CD4-positive, alpha-beta T cell treated with Interleukin-12 subunit alpha and Interleukin-12 subunit beta, for 1 hour (primary cell): ENCODE data around the gene IER5L.
"Not testable (repeated sequence)": the region's sequence is repeated elsewhere in the genome, so short reads cannot be mapped to it uniquely, and the experiment has no call there.

ENCODE experiments used
- DNase-seq: peaks from one replicate; pipeline ENCODE4 v3.0.0-alpha.2; 2020

IER5L gene

DNA sequence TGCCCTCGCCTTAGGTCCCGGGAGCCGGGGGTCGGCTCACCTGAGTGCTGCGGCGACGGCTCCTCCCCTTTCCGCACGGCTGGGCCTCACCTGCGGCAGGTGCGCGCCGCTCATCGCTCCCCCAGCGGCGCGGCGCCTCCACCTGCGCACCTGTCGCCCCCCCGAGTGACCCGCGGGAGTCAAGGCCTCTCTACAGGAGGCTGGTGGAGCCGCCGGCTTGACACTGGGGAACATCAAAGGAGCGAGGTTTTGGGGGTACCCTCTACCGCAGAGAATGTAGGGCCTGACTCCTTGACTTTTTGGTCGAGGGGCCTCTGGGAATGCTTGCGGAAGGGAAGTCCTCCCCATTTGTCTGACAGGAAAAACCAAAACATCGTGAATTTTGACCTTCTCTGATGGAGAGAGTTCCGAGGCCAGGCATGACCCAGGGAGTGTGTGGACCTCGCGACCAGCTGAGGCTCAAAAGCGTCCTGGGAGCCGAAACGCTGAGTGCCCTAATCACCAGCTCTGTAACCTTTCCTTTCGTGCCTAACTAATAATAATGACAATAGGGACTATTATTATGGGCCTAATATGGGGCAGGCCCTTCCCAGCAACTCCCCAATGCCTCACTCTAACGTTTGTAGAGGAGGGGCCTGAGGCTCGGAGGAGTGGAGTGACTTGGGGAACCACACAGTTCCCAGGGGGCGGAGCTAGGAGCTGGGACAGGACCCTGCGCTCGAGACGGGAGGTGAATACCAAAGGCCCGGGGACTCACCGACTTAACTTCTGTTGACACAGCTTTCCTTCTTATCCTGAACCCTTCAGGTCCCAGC lies 714 bp upstream of the IER5L start:
- no peak for DNase-seq

DNA sequence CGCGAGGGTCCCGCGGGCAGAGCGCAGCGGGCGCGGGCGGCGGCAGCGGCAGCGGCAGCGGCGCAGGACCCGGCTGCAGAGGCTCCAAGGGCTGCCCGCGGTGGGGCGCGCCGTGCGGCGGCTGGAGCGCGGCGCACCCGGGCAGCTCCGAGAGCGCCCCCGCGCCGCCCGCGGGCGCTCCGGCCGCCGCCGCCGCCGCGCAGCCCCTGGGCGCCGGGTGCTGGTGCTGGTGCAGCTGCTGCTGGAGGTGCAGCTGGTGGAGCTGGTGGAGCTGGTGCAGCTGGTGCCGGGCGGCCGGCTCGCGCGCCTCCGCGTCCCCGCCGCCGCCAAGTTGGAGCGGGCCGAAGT lies 644 bp downstream of the IER5L start:
- DNase-seq, result peak; percentile 41

DNA sequence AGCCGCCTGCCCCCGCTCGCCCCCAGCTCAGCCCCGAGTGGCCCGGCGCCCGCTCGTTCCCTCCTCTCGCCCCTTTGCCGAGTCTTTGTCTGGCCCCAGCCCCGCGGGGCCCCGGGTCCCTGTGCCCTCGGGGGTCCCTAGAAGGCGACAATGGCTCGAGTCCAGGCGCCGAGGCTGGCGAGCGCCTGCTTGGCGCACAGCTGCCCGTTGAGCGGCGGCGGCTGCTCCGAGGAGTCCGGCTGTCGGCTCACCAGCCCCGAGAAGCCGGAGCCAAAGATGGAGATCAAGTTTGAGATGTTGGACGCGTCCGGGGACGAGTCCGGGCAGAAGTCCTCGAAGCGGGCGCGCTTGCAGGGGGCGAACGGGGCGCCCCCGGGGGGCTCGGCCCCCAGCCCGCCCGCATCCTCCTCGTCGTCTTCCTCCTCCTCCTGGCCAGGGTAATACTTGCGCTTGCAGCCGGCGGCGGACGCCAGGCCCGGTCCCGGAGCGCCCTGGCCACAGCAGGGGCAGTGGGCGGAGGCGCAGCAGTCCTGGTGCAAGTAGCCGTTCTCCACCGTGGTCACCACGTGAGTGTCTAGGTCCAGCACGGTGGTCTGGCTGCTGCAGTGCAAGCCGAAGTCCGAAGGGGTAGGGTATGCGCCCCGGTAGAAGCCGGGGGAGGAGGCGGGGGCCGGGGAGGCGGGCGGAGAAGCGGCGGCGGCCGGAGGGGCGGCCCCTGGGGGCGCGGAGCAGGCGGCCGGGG lies 1.2 kb downstream of the IER5L start:
- DNase-seq, result no peak

DNA sequence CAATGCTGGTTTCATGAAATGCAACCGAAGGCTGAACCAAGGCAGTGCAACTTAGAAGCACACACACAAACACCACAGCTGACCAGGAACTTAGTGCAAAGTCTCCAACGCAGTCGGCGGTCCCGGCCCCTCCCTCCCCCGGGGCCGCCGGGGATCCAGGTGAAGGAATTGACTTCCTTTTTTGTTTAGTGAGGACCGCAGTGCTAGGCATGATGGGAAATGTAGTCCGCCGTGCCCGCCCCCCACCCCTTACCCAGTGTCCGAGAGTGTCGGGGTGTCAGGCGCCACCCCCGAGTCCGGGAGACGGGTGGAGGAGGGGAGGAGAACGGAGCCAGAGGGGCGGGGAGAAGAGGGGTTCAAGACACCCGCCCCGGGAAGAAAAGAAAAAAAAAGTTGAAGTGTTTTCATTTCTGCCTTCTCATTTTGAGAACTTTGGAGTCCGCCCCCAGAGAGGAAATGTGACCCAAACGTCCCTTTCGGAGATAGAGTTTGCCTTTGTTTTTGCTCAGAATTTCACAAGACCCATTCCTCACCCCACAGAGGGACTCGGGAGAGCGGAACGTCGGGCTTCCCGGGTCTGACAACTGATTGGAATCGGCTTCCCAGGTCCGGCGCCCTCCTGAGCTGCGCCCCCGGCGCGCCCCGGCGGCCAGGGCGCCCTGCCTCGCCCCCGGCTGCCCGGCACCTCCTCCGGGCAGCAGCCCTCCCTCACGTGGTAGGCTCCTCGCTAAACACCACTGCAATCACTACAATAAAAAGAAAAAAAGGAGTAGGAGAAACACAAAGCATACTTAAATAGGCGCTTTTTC lies 2.0 kb downstream of the IER5L start:
- peak; percentile 67 for DNase-seq

DNA sequence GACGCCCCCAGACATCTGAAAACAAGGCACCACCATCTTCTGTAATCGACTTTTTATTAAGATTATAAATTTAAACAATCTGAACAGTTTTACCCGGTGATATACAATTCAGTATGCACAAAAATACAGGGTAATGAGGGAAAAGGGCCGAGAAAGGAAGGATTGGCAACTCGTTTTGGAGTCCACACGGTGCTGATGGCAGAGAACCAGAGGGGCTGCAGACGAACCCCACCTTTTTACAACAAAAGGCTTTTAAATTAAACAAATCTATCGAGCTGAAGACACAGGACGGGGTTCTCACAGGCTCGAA lies 2.6 kb downstream of the IER5L start:
- no peak for DNase-seq

DNA sequence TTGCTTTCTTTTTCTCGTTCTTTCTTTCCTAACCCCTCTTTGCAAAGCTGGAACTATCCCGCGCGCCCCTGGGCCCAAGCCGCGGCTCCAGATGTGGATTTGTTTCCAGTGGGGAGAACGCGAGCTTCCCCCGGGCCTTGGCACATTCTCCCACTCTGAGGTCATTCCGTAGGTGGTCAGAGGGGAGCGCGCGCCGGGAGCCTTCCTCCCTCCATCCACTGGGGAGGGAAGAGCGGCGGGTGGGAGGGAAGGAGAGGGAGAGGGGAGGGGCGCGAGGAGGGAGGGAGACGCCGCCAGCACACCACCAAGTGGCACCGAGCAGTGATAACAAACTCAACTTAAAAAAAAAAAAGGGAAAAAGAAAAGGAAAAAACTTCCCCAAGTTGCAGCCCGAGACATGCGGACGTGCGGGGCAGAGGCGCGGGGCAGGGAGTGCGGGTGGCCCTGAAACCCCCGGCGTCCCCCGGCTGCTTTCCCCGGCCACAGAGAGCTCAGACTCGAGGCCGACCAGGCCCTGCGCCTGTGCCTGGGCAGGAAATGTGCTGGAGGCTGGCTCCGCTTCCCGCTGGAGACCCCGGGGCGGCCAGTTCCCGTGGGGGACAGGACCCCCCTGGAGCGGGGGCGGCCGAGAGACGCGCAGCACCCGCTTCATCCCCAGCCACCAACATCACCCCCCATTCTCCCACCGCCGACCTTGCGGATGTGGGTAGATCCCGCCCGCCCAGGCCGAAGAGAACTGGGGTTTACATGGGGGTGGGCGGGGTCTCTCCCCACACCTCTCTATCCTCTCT lies 3.1 kb downstream of the IER5L start:
- peak; percentile 33 for DNase-seq

DNA sequence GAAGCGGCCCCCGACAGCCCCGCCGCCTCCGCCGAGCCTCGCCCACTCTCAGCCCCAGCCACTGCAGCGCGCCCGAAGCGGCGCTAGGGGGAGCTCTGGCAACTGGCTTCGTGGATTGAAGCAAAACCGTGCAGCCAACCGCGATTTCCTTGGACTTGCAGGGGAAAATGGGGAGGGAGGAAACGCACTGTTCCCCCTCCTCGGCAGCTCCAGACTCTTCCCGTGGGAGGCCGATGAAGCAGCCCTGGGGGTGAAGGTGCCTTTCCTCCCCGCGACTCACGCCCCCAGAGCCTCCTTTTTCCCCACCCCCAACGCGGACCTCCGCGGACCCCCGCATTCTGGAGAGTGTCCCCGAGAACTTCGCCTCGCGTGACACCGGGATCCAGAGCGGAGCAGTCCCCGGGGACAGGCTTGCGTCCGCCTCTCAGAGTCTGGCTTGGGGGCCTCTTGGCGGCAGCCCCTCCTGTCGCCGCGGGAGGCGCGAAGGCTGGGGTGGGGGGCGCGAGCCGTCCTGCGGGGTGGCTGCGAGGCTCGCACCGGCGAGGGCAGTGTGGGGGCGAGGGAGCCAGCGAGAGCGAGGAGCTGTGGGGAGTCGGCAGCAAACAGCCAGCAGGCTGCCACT lies 3.8 kb downstream of the IER5L start:
- DNase-seq, result peak; percentile 81

DNA sequence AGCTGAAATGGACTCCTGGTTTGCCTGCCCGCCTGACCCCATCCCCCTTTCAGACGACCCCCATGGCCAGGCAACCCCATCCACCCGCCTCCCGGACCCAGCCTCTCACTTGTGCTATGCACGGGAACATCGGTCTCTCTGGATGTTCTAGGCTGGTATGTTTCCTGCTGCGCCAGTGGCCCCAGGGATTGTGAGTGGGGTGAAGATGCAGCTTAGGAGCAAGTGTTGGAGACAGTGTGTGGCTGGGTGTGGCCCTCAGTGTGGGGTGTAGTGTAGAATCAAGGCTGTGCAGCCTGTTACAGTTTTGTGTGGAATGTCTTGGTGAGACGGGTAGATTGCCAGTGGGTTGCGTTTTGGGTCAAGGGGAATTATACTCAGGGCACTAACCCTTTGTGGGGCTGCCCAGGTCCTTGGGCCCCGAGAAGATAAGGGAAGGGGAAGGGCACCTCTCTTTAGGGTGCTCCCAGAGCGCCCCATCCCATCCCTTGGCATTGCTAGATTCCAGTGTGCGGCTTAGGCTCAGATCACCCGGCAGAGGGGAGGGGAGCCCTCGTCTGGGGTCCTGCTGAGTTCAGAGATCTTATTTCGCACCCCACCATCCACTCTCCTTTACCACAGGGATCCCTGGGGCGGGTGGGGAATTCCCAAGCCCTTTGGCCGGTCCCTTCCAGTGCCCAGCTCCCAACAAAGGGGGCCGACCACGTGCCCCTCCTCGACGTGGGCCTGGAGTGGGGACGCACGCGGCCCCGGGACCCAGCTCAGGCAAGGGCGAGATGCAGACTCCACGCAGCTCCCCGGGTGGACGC lies 4.6 kb downstream of the IER5L start:
- DNase-seq, result no peak

DNA sequence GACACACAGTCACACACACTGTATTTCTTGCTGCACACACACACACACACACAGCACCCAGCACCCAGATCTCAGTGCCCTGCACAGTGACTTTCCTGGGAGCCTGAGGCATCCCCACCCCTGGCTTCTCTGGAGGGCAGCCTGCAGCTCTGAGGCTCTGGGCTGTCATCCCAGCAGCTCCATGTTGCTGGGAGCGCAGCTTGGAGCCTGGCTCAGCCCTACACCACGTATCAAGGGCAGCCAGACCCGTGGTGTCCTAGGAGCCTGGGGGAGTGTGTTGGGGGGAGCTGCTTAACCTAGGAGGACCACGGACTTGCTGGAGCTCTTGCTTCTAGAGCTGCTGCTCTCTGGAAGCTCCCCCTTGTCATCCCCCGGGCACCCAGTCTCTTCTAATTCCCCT lies 5.2 kb downstream of the IER5L start:
- DNase-seq, result no peak

DNA sequence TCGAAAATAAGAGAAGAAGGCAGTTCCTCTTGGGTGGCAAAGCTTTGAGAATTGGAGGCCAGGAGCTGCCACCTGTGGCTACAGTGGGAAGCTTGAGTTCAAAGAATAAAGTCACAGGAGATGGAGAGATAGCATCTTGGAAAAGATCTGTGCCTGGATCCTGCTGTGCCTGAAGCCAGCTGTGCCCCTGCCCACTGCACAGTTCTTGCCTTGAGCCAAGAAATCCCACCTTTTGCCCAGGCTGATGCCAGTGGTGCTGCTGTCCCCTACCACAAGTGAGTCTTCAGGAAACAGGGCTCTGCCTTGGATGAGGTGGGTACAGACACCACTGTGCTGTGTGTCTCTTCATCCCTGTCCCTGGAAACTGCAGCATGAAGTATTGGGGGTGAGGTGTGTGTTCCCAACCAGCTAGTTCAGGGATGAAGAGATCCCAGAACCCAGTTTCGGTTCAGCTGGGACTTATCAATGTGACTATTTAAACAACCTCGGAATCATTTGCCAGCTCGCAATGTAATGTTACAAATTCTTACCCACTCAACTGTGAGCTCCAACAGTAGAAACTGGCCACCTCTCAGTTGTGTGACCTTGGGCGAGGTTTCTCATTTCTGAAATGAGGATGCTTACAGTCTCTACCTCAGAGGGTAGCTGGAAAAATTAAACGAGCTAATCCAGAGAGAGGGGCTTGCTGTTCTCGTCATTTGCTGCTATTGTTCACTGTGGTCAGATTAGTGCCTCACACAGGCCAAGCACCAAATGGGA lies 5.9 kb downstream of the IER5L start:
- DNase-seq, result no peak

DNA sequence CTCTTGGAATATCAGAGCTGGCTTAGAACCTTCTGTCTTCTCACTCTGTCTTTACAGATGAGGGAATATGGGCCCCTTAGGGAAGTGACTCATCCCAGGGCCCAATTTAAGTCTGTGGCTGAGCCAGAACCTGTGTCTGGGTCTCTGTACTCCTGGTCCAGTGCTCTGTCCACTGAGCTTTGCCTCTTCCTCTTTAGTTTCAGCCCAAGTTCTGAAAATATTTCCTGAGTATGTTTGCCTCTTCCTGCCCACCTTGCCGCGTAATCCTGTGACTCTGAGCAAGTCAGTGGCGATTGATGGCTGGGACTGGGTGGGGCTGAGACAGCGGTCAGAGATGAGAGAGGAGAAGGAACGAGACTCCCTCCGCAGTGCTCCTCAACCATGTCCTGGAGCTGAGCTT lies 7.8 kb downstream of the IER5L start:
- DNase-seq, result no peak

DNA sequence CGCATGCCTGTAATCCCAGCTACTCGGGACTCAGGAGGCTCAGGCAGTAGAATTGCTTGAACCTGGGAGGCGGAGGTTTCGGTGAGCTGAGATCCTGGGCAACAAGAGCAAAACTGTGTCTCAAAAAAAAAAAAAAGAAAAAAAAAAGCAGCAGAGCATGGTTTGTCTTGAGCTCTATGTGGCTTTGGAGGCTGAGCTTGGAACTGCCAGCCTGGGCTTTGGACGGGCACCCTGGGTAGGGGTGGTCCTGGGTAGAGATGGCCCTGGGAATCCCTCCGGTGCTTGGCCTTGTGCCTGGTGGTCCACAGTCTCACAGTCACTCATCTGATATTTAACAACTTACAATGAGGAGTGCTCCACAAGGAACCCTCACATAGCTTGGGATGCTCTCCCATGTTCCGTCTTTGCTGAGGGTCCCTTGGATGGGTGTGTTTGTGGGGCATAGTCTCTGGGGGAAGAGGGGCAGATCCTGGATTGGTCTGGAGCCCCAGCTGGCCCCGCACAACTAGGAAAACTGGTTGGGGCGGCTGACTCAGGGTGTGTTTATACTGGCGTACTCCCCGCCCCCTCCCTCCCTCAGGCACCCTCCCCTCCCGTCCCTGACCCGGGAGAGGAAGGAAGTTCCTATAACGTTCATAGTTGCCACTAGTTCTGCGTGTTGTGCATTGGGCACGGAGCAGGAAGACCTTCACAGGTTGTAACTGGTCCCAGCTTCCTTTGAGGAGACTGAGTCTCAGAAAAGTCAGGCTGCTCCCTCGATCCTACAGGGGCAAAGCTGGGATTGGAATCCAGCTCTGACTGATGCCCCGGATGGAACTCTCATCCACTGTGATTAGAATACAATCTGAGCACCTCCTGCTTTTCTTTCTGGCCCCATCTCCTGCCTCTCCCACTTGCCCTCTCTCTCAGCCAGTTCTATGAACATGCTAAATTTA lies 11.2 kb downstream of the IER5L start:
- DNase-seq, result peak; percentile 12

DNA sequence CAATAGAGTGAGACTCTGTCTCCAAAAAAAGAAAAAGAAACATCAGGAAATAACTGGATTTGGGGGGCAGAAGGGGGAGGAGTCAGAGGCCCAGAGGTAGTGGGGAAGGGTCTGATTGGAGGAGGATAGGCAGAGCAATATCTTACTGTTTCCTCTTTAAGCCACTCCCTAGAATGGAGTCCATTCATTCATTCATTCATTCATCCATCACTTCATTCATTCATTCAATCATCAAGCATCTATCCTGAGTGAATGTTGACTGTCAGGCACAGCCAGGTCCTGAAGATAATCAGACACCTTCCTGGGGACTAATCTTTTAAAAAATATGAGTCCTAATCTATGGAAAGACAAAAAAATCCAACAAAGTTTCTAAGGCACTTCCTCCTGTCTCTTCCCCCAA lies 12.9 kb downstream of the IER5L start:
- DNase-seq, result no peak

DNA sequence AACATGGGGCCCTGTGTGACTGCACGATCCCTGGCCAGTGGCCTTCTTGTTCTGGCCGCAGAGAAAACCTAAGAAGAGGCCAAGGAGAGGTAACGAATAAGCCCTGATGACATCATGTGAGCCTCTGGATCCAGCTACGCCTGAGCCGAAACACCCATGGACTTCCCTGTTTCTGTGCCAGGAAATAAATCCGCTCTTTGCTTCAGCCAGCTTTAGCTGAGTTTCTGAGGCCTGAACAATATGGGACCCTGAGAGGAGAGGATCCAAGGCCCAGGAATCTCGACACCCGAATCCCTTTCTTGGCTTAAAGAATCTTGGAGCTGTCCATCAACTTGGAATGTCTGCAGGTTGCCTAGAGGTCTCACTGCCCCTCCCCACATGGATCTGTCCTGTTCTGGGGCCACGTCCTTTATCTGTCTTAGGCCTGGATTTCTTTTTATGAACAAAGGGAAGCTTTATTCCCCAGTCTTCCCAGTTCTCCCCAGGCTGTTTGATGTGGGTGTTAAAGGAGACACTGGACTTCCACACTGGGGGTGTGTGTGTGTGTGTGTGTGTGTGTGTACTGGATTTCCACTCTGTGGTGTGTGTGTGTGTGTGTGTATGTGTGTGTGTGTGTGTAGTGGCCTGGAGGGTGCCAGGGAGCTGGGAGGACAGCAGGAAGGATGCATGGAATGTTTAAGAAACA lies 13.7 kb downstream of the IER5L start:
- DNase-seq, result no peak

DNA sequence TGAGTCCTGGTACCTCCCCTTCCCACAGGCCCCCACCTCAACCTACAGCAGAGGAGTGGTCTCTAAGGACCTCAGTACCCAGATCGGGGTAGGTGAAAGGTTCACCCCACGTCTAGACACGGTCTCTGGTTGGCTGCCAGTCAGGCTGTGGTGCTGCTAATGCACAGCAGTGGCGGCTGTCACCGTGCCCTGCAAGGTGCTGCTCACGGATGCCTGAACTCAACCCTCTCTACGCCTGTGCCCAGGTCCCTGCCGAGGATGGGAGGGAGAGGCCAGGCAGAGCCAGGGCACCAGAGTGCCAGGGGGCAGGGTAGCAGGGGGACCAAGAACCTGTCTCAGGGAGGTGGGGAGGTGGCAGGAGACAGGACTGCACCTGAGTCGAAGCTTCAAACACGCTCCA lies 14.3 kb downstream of the IER5L start:
- no peak for DNase-seq

DNA sequence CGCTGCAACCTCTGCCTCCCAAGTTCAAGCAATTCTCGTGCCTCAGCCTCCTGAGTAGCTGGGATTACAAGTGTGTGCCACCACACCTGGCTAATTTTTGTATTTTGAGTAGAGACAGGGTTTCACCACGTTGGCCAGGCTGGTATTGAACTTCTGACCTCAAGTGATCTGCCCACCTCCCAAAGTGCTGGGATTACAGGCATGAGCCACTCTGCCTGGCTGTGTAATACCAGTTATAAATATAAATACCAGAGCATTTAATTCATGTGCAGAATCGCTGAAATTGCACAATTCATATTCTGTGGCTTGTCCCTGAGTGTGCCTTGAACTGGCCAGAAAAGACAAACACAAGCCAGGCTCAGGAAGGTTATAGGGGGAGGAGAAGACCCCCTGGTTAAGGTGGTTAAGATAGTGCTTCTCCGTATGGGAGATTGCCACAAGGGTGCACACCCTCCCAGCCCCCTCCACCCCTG lies 14.8 kb downstream of the IER5L start:
- not testable (repeated sequence) for DNase-seq

DNA sequence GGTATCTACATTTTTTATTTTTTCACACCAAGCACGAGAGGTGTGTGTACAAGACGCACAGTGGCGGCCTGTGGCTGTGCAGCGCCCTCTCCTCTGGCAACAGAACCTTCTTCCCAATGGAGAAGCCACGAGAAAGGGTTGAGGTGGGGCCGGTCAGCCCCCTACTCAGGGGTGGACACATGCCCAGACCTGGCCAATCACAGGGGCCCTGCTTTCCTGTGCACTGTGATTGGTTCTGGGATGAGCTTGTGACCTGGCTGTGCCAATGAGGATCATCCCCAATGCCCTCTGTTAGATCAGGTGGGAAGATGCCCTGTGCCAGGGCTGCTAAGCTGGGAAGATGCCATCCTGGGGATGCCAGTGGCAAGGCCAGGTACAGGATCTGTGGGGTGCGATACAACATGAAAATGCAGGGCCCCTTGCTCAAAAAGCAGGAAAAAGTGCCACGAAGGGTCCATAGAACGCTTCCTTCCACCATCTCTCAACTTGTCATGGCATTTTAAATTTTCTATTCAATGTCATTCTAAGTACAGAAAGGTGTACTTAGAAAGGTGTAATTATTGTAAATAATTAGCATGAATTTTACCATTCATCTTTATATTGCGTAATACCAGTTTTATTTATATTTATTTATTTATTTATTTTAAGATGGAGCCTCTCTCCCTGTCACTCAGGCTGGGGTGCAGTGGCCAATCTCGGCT lies 15.4 kb downstream of the IER5L start:
- no peak for DNase-seq

DNA sequence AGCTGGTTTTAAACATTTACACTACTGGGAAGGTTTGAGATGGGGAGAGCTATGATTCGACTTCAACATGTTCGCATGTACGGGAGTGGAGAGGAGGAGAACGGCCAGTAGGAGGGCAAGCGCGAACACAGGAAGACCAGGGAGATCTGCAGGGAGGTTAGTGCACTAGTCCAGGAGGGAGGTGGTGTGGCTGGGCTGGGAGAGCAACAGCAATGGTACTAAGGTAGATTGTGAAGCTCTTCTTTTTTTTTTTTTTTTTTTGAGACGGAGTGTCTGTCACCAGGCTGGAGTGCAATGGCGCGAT lies 16.6 kb downstream of the IER5L start:
- DNase-seq, result no peak
